Ishikawa (cell line): ENCODE measurements around the gene PTAR1.

Experiments
- CEBPB ChIP-seq: IDR thresholded peaks from 2 replicates; pipeline ENCODE4 v1.6.1; 2012
- EGR1 ChIP-seq: IDR thresholded peaks from 2 replicates; pipeline ENCODE4 v1.6.1; 2012
- MAX ChIP-seq: IDR thresholded peaks from 2 replicates; pipeline ENCODE4 v1.6.1; 2012
- RAD21 ChIP-seq: IDR thresholded peaks from 2 replicates; pipeline ENCODE4 v1.6.1; 2012; ENCODE audit warnings: low read depth
- REST ChIP-seq: IDR thresholded peaks from 2 replicates; pipeline ENCODE4 v1.6.1; 2012; ENCODE audit warnings: low read depth, mild to moderate bottlenecking
- YY1 ChIP-seq: IDR thresholded peaks from 2 replicates; pipeline ENCODE4 v1.6.1; 2012; ENCODE audit warnings: low read depth

GRCh38 chr9:69809304-69809863 lies 49.6 kb upstream of the PTAR1 start:
- TF ChIP-seq YY1 (no peak), REST (no peak), CEBPB (no peak), EGR1 (no peak), MAX (no peak), RAD21 (peak; percentile 56)
